Fibroblast of lung (primary cell): ENCODE results near the gene KCTD10. TPM values are rescaled to one million over a fixed set of nuclear protein-coding genes. Genes with fewer than 3 reads are reported as not detected.

Experiments
- DNase-seq, 2 donors: peaks; one replicate each; pipeline versions ENCODE4 v3.0.0 to v3.0.0-alpha.2; 2010; ENCODE audit warnings: low read depth in 2 of 2
- H2AFZ ChIP-seq: 2 replicates; pipeline ENCODE4 v1.5.1; 2012; ENCODE audit warnings: low read length, control low read depth, inconsistent platforms
- H3K27ac ChIP-seq: 2 replicates; pipeline ENCODE4 v1.5.1; 2011; ENCODE audit warnings: low read length, control low read depth; ENCODE audit not compliant: insufficient read depth
- H3K27me3 ChIP-seq: 2 replicates; pipeline ENCODE4 v1.5.1; 2011; ENCODE audit warnings: mild to moderate bottlenecking, low read length; ENCODE audit not compliant: control insufficient read depth, insufficient read depth
- H3K36me3 ChIP-seq: 2 replicates; pipeline ENCODE4 v1.5.1; 2011; ENCODE audit warnings: low read length; ENCODE audit not compliant: control insufficient read depth, insufficient read depth
- H3K4me1 ChIP-seq: 2 replicates; pipeline ENCODE4 v1.5.1; 2011; ENCODE audit warnings: low read length; ENCODE audit not compliant: control insufficient read depth, insufficient read depth; ENCODE audit errors: extremely low read depth
- H3K4me2 ChIP-seq: 2 replicates; pipeline ENCODE4 v1.5.1; 2011; ENCODE audit warnings: low read length, control low read depth; ENCODE audit not compliant: insufficient read depth; ENCODE audit errors: extremely low read depth
- H3K4me3 ChIP-seq, 4 experiments: fragments of 200-600 bp in 1 of 4; sonication (generic) in 1 of 4; replicated peaks in 1 of 4; 2 replicates each; pipeline ENCODE4 v1.5.1; 2011 to 2016; ENCODE audit warnings: low read length in 4 of 4, low read depth in 3 of 4, mild to moderate bottlenecking in 3 of 4, control low read depth in 2 of 4, inconsistent platforms in 1 of 4, mixed read lengths in 1 of 4; ENCODE audit not compliant: insufficient read depth in 1 of 4; ENCODE audit errors: control extremely low read depth in 1 of 4
- H3K79me2 ChIP-seq: 2 replicates; pipeline ENCODE4 v1.5.1; 2012; ENCODE audit warnings: mild to moderate bottlenecking, low read length, inconsistent platforms; ENCODE audit not compliant: control insufficient read depth, insufficient read depth
- H3K9ac ChIP-seq: 2 replicates; pipeline ENCODE4 v1.5.1; 2011; ENCODE audit warnings: mild to moderate bottlenecking, low read length, control low read depth; ENCODE audit not compliant: insufficient read depth
- H3K9me3 ChIP-seq: 2 replicates; pipeline ENCODE4 v1.5.1; 2012; ENCODE audit warnings: low read depth, low read length; ENCODE audit not compliant: control insufficient read depth, insufficient read depth
- H4K20me1 ChIP-seq: 2 replicates; pipeline ENCODE4 v1.5.1; 2011; ENCODE audit warnings: low read length; ENCODE audit not compliant: control insufficient read depth, insufficient read depth; ENCODE audit errors: extremely low read depth
- CTCF ChIP-seq, 2 donors: IDR thresholded peaks in 1 of 2; conservative IDR thresholded peaks in 1 of 2; 1 replicate in 1 of 2; 2 replicates in 1 of 2; pipeline ENCODE4 v1.5.1; 2011 to 2012; ENCODE audit warnings: low read length in 2 of 2, control low read depth in 1 of 2, inconsistent platforms in 1 of 2, low read depth in 1 of 2, mild to moderate bottlenecking in 1 of 2
- EZH2 ChIP-seq: IDR thresholded peaks from 2 replicates; pipeline ENCODE4 v1.5.1; 2012; ENCODE audit warnings: low read length, control low read depth, mild to moderate bottlenecking; ENCODE audit errors: missing control alignments
- polyA plus RNA-seq, 2 donors: library from polyadenylated mRNA; depleted of rRNA in 1 of 2; stranded (reverse) in 1 of 2; unstranded in 1 of 2; fragments of >200 nt; gene quantifications; 2 replicates each; pipeline ENCODE4 v1.2.1, GENCODE V29; 2011 to 2012; ENCODE audit warnings: missing spikeins in 1 of 2
- total RNA-seq: library from RNA; depleted of rRNA; stranded (reverse); fragments of >200 nt; gene quantifications from 2 replicates; pipeline ENCODE4 v1.2.1, GENCODE V29; 2014

KCTD10 gene
- total and polyA plus RNA-seq, 2 donors (not counting 1 experiment from before 2014, with no cell fraction given), result 106 to 190 TPM

- DNase-seq, result no peak
- Histone ChIP-seq H3K27ac (no peak overlapping the region), H3K4me3 (no peak overlapping the region), H3K79me2 (peaks cover 44% of the 10 kb centered on the region), H3K9ac (no peak overlapping the region), H3K4me1 (peaks cover 6% of the 10 kb centered on the region), H3K36me3 (peaks cover 21% of the 10 kb centered on the region), H3K9me3 (no peaks in the 10 kb centered on the region), H3K4me2 (no peak overlapping the region), H3K27me3 (no peaks in the 10 kb centered on the region), H4K20me1 (no peaks in the 10 kb centered on the region), H2AFZ (no peak overlapping the region)
- no peak for TF ChIP-seq EZH2
- TF ChIP-seq CTCF (conservative IDR thresholded peaks at IDR 0.05 in 1 of 2, IDR thresholded peaks at IDR 0.05 in 1 of 2; ENCODE audit: low read depth in 1 of 2, low read length in 2 of 2), result no peak
Observed at GRCh38 chr12:109449845-109450532, 27.1 kb downstream of the KCTD10 start.

- H3K79me2 ChIP-seq, result peaks cover 41% of the 10 kb centered on the region
- no peaks in the 10 kb centered on the region for H4K20me1 ChIP-seq
- H2AFZ ChIP-seq, result no peak overlapping the region
- no peak overlapping the region for H3K9ac ChIP-seq
- TF ChIP-seq EZH2, result no peak
- TF ChIP-seq CTCF (conservative IDR thresholded peaks at IDR 0.05 in 1 of 2, IDR thresholded peaks at IDR 0.05 in 1 of 2; ENCODE audit: low read depth in 1 of 2, low read length in 2 of 2), result no peak
- H3K4me2 ChIP-seq, result no peak overlapping the region
- H3K9me3 ChIP-seq, result no peaks in the 10 kb centered on the region
- no peaks in the 10 kb centered on the region for H3K27me3 ChIP-seq
- DNase-seq, result no peak
- no peak overlapping the region for H3K4me3 ChIP-seq
- peaks cover 6% of the 10 kb centered on the region for H3K4me1 ChIP-seq
- H3K36me3 ChIP-seq, result peaks cover 17% of the 10 kb centered on the region
- no peak overlapping the region for H3K27ac ChIP-seq
Observed at GRCh38 chr12:109448707-109449390, 28.3 kb downstream of the KCTD10 start.

- Histone ChIP-seq H3K4me1 (peaks cover 6% of the 10 kb centered on the region), H3K9ac (no peak overlapping the region), H4K20me1 (no peaks in the 10 kb centered on the region), H3K27ac (no peak overlapping the region), H3K4me3 (no peak overlapping the region), H3K36me3 (peaks cover 17% of the 10 kb centered on the region), H3K4me2 (no peak overlapping the region), H3K27me3 (no peaks in the 10 kb centered on the region), H3K79me2 (peaks cover 38% of the 10 kb centered on the region), H3K9me3 (no peaks in the 10 kb centered on the region), H2AFZ (no peak overlapping the region)
- TF ChIP-seq CTCF (conservative IDR thresholded peaks at IDR 0.05 in 1 of 2, IDR thresholded peaks at IDR 0.05 in 1 of 2; ENCODE audit: low read depth in 1 of 2, low read length in 2 of 2) (no peak), EZH2 (no peak)
- no peak for DNase-seq
Observed at GRCh38 chr12:109448272-109448671, 28.8 kb downstream of the KCTD10 start.
